ENCODE measurements around the gene FUOM.
A peak's percentile ranks its signal among the peaks of the same experiment; 100 is the strongest.

FUOM gene

GRCh38 chr10:133357285-133358161, at the start of gene FUOM:
Gene FUOM, minus strand, starts transcription at chr10:133358019. Its CDS starts 12 bp downstream, at chr10:133358007.
- CTCF ChIA-PET, result interaction anchor here (1.1 kb wide), 1 partner anchor 17 kb away, joined by 4 read pairs; no protein-coding TSS in a partner anchor
- POLR2A ChIA-PET, result interaction anchor here (0.7 to 1.9 kb wide), 8 partner anchors 10 to 44 kb away, joined by 3 to 12 read pairs (median 4); partner anchors contain the start of genes ECHS1 and PRAP1
- peak; percentile 98 for DNase-seq (ENCODE audit: extremely low spot score)
- TF ChIP-seq LEF1 (IDR thresholded peaks at IDR 0.05; ENCODE audit: borderline replicate concordance) (0 out of 2 replicates have a peak, but pooled peaks have one; percentile 45), FOXA1 (IDR thresholded peaks at IDR 0.05) (no peak), SUZ12 (IDR thresholded peaks at IDR 0.05) (no peak), ARNT (IDR thresholded peaks at IDR 0.05) (no peak), L3MBTL2 (conservative IDR thresholded peaks at IDR 0.05) (peak; percentile 50; the same call in 1 of the 2 replicates)

GRCh38 chr10:133405844-133406527, 48.2 kb upstream of the FUOM start:
- ChIA-PET POLR2A (no interaction called here), CTCF (no interaction called here)
- DNase-seq (ENCODE audit: extremely low spot score), result no peak
- TF ChIP-seq LEF1 (IDR thresholded peaks at IDR 0.05; ENCODE audit: borderline replicate concordance) (no peak), PKNOX1 (IDR thresholded peaks at IDR 0.05) (no peak), BHLHE40 (IDR thresholded peaks at IDR 0.05; ENCODE audit: borderline replicate concordance) (no peak), HDGF (IDR thresholded peaks at IDR 0.05; ENCODE audit: borderline replicate concordance) (no peak), NFRKB (IDR thresholded peaks at IDR 0.05) (no peak)

- POLR2A ChIA-PET, result no interaction called here
- CTCF ChIA-PET, result no interaction called here
- no peak for TF ChIP-seq NFRKB (IDR thresholded peaks at IDR 0.05)
- no peak for TF ChIP-seq BHLHE40 (IDR thresholded peaks at IDR 0.05; ENCODE audit: borderline replicate concordance)
- TF ChIP-seq SP1 (IDR thresholded peaks at IDR 0.05), result no peak
- no peak for TF ChIP-seq TARDBP (IDR thresholded peaks at IDR 0.05)
- TF ChIP-seq FOXM1 (IDR thresholded peaks at IDR 0.05; ENCODE audit: borderline replicate concordance), result no peak
- TF ChIP-seq ELF4 (IDR thresholded peaks at IDR 0.05), result no peak
- TF ChIP-seq FOXK2 (IDR thresholded peaks at IDR 0.05), result no peak
- TF ChIP-seq SUZ12 (IDR thresholded peaks at IDR 0.05), result no peak
- no peak for TF ChIP-seq HDGF (IDR thresholded peaks at IDR 0.05; ENCODE audit: borderline replicate concordance)
- no peak for TF ChIP-seq ARNT (IDR thresholded peaks at IDR 0.05)
- TF ChIP-seq ZNF384 (IDR thresholded peaks at IDR 0.05), result no peak
- TF ChIP-seq CTBP1 (IDR thresholded peaks at IDR 0.05; ENCODE audit: borderline replicate concordance), result no peak
- no peak for TF ChIP-seq LEF1 (IDR thresholded peaks at IDR 0.05; ENCODE audit: borderline replicate concordance)
- no peak for TF ChIP-seq PKNOX1 (IDR thresholded peaks at IDR 0.05)
- TF ChIP-seq FOXA1 (IDR thresholded peaks at IDR 0.05), result no peak
- TF ChIP-seq L3MBTL2 (conservative IDR thresholded peaks at IDR 0.05), result no peak
- no peak for DNase-seq (ENCODE audit: extremely low spot score)
Measured at GRCh38 chr10:133405272-133405671, 47.5 kb upstream of the FUOM start.

- no peak for DNase-seq (ENCODE audit: extremely low spot score)
- ChIA-PET POLR2A (no interaction called here), CTCF (no interaction called here)
- no peak for TF ChIP-seq NFRKB (IDR thresholded peaks at IDR 0.05)
- no peak for TF ChIP-seq SUZ12 (IDR thresholded peaks at IDR 0.05)
- TF ChIP-seq ZNF384 (IDR thresholded peaks at IDR 0.05), result no peak
- TF ChIP-seq ARNT (IDR thresholded peaks at IDR 0.05), result no peak
- no peak for TF ChIP-seq SP1 (IDR thresholded peaks at IDR 0.05)
- TF ChIP-seq LEF1 (IDR thresholded peaks at IDR 0.05; ENCODE audit: borderline replicate concordance), result no peak
Measured at GRCh38 chr10:133403784-133404183, 46.0 kb upstream of the FUOM start.

- CTCF ChIA-PET, result no interaction called here
- POLR2A ChIA-PET, result no interaction called here
- no peak for TF ChIP-seq L3MBTL2 (conservative IDR thresholded peaks at IDR 0.05)
- TF ChIP-seq LEF1 (IDR thresholded peaks at IDR 0.05; ENCODE audit: borderline replicate concordance), result no peak
- no peak for TF ChIP-seq FOXM1 (IDR thresholded peaks at IDR 0.05; ENCODE audit: borderline replicate concordance)
- TF ChIP-seq FOXK2 (IDR thresholded peaks at IDR 0.05), result no peak
- no peak for TF ChIP-seq NFRKB (IDR thresholded peaks at IDR 0.05)
- TF ChIP-seq FOXA1 (IDR thresholded peaks at IDR 0.05), result no peak
- TF ChIP-seq ARNT (IDR thresholded peaks at IDR 0.05), result no peak
- no peak for TF ChIP-seq PKNOX1 (IDR thresholded peaks at IDR 0.05)
- no peak for TF ChIP-seq BHLHE40 (IDR thresholded peaks at IDR 0.05; ENCODE audit: borderline replicate concordance)
- no peak for TF ChIP-seq CTBP1 (IDR thresholded peaks at IDR 0.05; ENCODE audit: borderline replicate concordance)
- no peak for TF ChIP-seq SUZ12 (IDR thresholded peaks at IDR 0.05)
- TF ChIP-seq ELF4 (IDR thresholded peaks at IDR 0.05), result no peak
- no peak for TF ChIP-seq SP1 (IDR thresholded peaks at IDR 0.05)
- no peak for TF ChIP-seq ZNF384 (IDR thresholded peaks at IDR 0.05)
- TF ChIP-seq TARDBP (IDR thresholded peaks at IDR 0.05), result no peak
- TF ChIP-seq HDGF (IDR thresholded peaks at IDR 0.05; ENCODE audit: borderline replicate concordance), result no peak
Measured at GRCh38 chr10:133403359-133403758, 45.5 kb upstream of the FUOM start.

More at GRCh38 chr10:133403359-133403758, 45.5 kb upstream of the FUOM start:
- DNase-seq (ENCODE audit: extremely low spot score), result no peak
